ENCODE results near the gene GNB1L.

GRCh38 chr22:19754701-19755144, 100.0 kb downstream of the GNB1L start:
- no peak for TF ChIP-seq POLR2A (IDR thresholded peaks at IDR 0.05)
- TF ChIP-seq CTCF (IDR thresholded peaks at IDR 0.05), result no peak

All from prostate gland (tissue), 2 donors.